K562 (cell line): Measurements from ENCODE around the gene PTGIR. TPM values are rescaled to one million over a fixed set of nuclear protein-coding genes. Genes with fewer than 3 reads are reported as not detected.

Source experiments
- BMI1 ChIP-seq: fragments of 150-350 bp; IDR thresholded peaks from 2 replicates; pipeline ENCODE4 v1.6.1; 2014; ENCODE audit warnings: low read length
- CBX3 ChIP-seq, 2 experiments: IDR thresholded peaks; 1 replicate in 1 of 2; 2 replicates in 1 of 2; pipeline ENCODE4 v1.6.1; 2012; ENCODE audit warnings: inconsistent platforms in 2 of 2, low read length in 2 of 2, borderline replicate concordance in 1 of 2, control low read depth in 1 of 2
- DMBX1 ChIP-seq: fragments of 250-450 bp; sonication (Bioruptor Pico); IDR thresholded peaks from 2 replicates; pipeline ENCODE4 v1.8.0; 2022; ENCODE audit warnings: inconsistent platforms, mild to moderate bottlenecking, moderate library complexity, borderline replicate concordance
- EWSR1 ChIP-seq: fragments of 450-650 bp; IDR thresholded peaks from 2 replicates; pipeline ENCODE4 v1.6.1; 2018; ENCODE audit warnings: borderline replicate concordance, mild to moderate bottlenecking, low read depth, moderate library complexity; ENCODE audit not compliant: partially characterized antibody
- HDAC6 ChIP-seq: IDR thresholded peaks from 2 replicates; pipeline ENCODE4 v1.6.1; 2012; ENCODE audit warnings: low read depth, mild to moderate bottlenecking, control low read depth, inconsistent platforms, low read length, moderate library complexity
- KLF10 ChIP-seq: fragments of 250-450 bp; sonication (Bioruptor Pico); IDR thresholded peaks from 2 replicates; pipeline ENCODE4 v1.6.1; 2021; ENCODE audit warnings: matching md5 sums
- MAFG ChIP-seq: fragments of 450-650 bp; conservative IDR thresholded peaks from 2 replicates; pipeline ENCODE4 v1.6.1; 2016; ENCODE audit warnings: missing genetic modification characterization, missing compliant biosample characterization
- NUFIP1 ChIP-seq: fragments of 450-650 bp; IDR thresholded peaks from 2 replicates; pipeline ENCODE4 v1.6.1; 2018; ENCODE audit not compliant: partially characterized antibody
- POU5F1 ChIP-seq: fragments of 150-350 bp; IDR thresholded peaks from 2 replicates; pipeline ENCODE4 v1.6.1; 2014; ENCODE audit warnings: borderline replicate concordance, low read length, low read depth, mild to moderate bottlenecking; ENCODE audit not compliant: partially characterized antibody
- RNF2 ChIP-seq: sonication (generic); IDR thresholded peaks from 2 replicates; pipeline ENCODE4 v1.6.1; 2016
- TAF7 ChIP-seq: fragments of 450-650 bp; IDR thresholded peaks from 2 replicates; pipeline ENCODE4 v1.6.1; 2016; ENCODE audit warnings: missing genetic modification characterization, missing compliant biosample characterization
- TRIM28 ChIP-seq: fragments of 450-650 bp; IDR thresholded peaks from 2 replicates; pipeline ENCODE4 v1.6.1; 2017
- XRCC4 ChIP-seq: IDR thresholded peaks from one replicate; pipeline ENCODE4 v1.6.1; 2011; ENCODE audit not compliant: insufficient read depth, insufficient read length; ENCODE audit errors: extremely low read depth
- ZNF134 ChIP-seq: fragments of 250-450 bp; sonication (Bioruptor Pico); conservative IDR thresholded peaks from 2 replicates; pipeline ENCODE4 v1.4.0; 2020
- ZNF184 ChIP-seq: sonication (generic); formaldehyde crosslinking; IDR thresholded peaks from 2 replicates; pipeline ENCODE4 v1.5.0; 2020; ENCODE audit warnings: missing genetic modification reagents
- ZNF212 ChIP-seq: fragments of 450-650 bp; formaldehyde crosslinking; IDR thresholded peaks from 2 replicates; pipeline ENCODE4 v1.4.0; 2020; ENCODE audit warnings: mild to moderate bottlenecking
- ZNF507 ChIP-seq: conservative IDR thresholded peaks from 2 replicates; pipeline ENCODE4 v1.6.1; 2017; ENCODE audit warnings: missing genetic modification characterization, missing compliant biosample characterization
- ZNF586 ChIP-seq: fragments of 450-650 bp; formaldehyde crosslinking; conservative IDR thresholded peaks from 2 replicates; pipeline ENCODE4 v1.4.0; 2020; ENCODE audit warnings: mild to moderate bottlenecking, moderate library complexity
- ZNF707 ChIP-seq: fragments of 250-450 bp; sonication (Bioruptor Pico); conservative IDR thresholded peaks from 2 replicates; pipeline ENCODE4 v1.8.0; 2022; ENCODE audit warnings: inconsistent platforms, mild to moderate bottlenecking, moderate library complexity
- ZNF780A ChIP-seq: fragments of 250-450 bp; sonication (Bioruptor Pico); IDR thresholded peaks from 2 replicates; pipeline ENCODE4 v1.5.0; 2021; ENCODE audit warnings: mild to moderate bottlenecking
- ZNF830 ChIP-seq: fragments of 250-450 bp; sonication (Bioruptor Pico); IDR thresholded peaks from 2 replicates; pipeline ENCODE4 v1.5.0; 2021; ENCODE audit warnings: mild to moderate bottlenecking
- polyA plus RNA-seq, 8 experiments: library from polyadenylated mRNA; depleted of rRNA in 4 of 8; stranded (reverse) in 5 of 8; unstranded in 3 of 8; fragments of >200 nt; fragmentation: Nextera tagmentation in 2 of 8; fragmentation: Illumina TruSeq in 1 of 8; extraction: Ambion mirVana in 2 of 8; extraction: Trizol in 1 of 8; gene quantifications; 2 replicates each; pipeline versions ENCODE4 v1.2.1 to v1.2.3, GENCODE V29; 2011 to 2014; ENCODE audit warnings: inconsistent platforms in 1 of 8, missing spikeins in 1 of 8
- total RNA-seq, 7 experiments: library from RNA; depleted of rRNA in 6 of 7; stranded (reverse); fragments of >200 nt in 6 of 7; fragmentation: Illumina TruSeq in 2 of 7; extraction: Trizol in 2 of 7; gene quantifications; 2 replicates each; pipeline versions ENCODE4 v1.2.1 to v1.2.3, GENCODE V29; 2011 to 2021; ENCODE audit warnings: low replicate concordance in 1 of 7
- TF ChIP-seq, protein P1 (sequence below): fragments of 250-450 bp; sonication (Bioruptor Pico); IDR thresholded peaks from 2 replicates; pipeline ENCODE4 v1.9.0; 2021; ENCODE audit warnings: mild to moderate bottlenecking, inconsistent platforms
- TF ChIP-seq, protein P2 (sequence below): fragments of 250-450 bp; sonication (Bioruptor Pico); IDR thresholded peaks from 2 replicates; pipeline ENCODE4 v1.8.0; 2021; ENCODE audit warnings: borderline replicate concordance, mild to moderate bottlenecking, moderate library complexity; ENCODE audit not compliant: poor library complexity, severe bottlenecking
- TF ChIP-seq, protein P3 (sequence below): fragments of 450-650 bp; IDR thresholded peaks from 2 replicates; pipeline ENCODE4 v1.6.1; 2014; ENCODE audit warnings: low read depth, mild to moderate bottlenecking, moderate library complexity, borderline replicate concordance
- TF ChIP-seq, protein P4 (sequence below): fragments of 250-450 bp; sonication (Bioruptor Pico); IDR thresholded peaks from 2 replicates; pipeline ENCODE4 v1.8.0; 2021; ENCODE audit warnings: mild to moderate bottlenecking, moderate library complexity

Gene PTGIR
- total and polyA plus RNA-seq, 9 of the 15 experiments (the other 6 are each of a cell fraction or from before 2014, with no cell fraction given) = 0.11 to 3.4 (median 1.1) TPM; not detected in 1

DNA sequence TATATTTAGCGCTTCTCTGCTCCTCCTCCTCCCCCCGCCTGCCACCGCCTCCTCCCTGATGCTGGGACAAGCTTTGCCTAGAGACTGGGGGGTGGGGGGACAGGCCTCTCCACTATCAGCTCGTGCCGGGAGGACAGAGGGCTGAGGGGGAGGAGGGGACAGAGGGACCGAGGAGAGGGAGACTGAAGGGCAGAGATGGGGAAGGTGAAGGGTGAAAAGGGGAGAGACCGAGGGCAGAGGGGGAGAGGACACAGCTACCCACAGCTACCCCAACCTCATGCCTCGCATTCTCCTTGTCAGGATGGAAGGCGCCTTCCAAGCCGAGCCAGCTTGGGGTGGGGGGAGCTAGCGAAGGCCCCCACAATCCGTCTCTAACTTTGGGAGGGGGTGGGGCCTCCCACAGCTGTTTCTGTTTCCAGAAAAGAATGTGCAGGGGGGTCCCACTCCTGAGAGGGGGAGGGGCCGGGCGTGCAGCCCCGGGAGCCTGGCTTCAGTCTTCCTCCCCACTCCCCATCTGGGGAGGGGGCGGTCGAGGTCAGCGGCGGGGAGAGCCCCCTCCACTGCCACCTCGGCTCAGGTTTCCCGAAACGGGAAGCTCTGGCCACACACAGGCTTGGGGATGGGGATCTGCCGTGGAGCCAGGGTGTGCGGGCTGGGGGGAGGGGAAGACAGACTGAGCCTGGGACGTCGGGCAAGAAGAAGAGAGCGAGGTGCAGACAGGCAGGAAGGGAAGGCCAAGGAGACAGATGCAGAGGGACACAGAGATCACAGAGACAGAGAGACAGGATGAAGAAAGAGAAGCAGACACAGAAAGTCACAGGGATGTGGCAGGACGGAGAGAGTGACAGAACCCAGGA is 34.5 kb upstream of the PTGIR start (continued):
- TF ChIP-seq TRIM28 (no peak), POU5F1 (no peak), XRCC4 (no peak), ZNF134 (CRISPR knock-in tag) (no peak), ZNF212 (no peak), CBX3 (IDR thresholded peaks at IDR 0.05; ENCODE audit: borderline replicate concordance in 1 of 2, low read length in 2 of 2) (no peak), KLF10 (CRISPR knock-in tag) (no peak), MAFG (tag) (no peak), RNF2 (no peak), BMI1 (no peak), NUFIP1 (no peak), ZNF780A (CRISPR knock-in tag) (no peak), ZNF830 (CRISPR knock-in tag) (no peak), DMBX1 (CRISPR knock-in tag) (no peak), ZNF507 (tag) (no peak), TAF7 (tag) (no peak), ZNF184 (CRISPR knock-in tag) (no peak), HDAC6 (no peak), EWSR1 (no peak), ZNF586 (CRISPR knock-in tag) (no peak), ZNF707 (CRISPR knock-in tag) (no peak)
- TF ChIP-seq, protein P1, sequence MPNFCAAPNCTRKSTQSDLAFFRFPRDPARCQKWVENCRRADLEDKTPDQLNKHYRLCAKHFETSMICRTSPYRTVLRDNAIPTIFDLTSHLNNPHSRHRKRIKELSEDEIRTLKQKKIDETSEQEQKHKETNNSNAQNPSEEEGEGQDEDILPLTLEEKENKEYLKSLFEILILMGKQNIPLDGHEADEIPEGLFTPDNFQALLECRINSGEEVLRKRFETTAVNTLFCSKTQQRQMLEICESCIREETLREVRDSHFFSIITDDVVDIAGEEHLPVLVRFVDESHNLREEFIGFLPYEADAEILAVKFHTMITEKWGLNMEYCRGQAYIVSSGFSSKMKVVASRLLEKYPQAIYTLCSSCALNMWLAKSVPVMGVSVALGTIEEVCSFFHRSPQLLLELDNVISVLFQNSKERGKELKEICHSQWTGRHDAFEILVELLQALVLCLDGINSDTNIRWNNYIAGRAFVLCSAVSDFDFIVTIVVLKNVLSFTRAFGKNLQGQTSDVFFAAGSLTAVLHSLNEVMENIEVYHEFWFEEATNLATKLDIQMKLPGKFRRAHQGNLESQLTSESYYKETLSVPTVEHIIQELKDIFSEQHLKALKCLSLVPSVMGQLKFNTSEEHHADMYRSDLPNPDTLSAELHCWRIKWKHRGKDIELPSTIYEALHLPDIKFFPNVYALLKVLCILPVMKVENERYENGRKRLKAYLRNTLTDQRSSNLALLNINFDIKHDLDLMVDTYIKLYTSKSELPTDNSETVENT (CRISPR knock-in tag) = no peak
- TF ChIP-seq, protein P2, sequence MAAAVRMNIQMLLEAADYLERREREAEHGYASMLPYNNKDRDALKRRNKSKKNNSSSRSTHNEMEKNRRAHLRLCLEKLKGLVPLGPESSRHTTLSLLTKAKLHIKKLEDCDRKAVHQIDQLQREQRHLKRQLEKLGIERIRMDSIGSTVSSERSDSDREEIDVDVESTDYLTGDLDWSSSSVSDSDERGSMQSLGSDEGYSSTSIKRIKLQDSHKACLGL (CRISPR knock-in tag) = no peak
- TF ChIP-seq, protein P3, sequence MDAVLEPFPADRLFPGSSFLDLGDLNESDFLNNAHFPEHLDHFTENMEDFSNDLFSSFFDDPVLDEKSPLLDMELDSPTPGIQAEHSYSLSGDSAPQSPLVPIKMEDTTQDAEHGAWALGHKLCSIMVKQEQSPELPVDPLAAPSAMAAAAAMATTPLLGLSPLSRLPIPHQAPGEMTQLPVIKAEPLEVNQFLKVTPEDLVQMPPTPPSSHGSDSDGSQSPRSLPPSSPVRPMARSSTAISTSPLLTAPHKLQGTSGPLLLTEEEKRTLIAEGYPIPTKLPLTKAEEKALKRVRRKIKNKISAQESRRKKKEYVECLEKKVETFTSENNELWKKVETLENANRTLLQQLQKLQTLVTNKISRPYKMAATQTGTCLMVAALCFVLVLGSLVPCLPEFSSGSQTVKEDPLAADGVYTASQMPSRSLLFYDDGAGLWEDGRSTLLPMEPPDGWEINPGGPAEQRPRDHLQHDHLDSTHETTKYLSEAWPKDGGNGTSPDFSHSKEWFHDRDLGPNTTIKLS = no peak
- TF ChIP-seq, protein P4, sequence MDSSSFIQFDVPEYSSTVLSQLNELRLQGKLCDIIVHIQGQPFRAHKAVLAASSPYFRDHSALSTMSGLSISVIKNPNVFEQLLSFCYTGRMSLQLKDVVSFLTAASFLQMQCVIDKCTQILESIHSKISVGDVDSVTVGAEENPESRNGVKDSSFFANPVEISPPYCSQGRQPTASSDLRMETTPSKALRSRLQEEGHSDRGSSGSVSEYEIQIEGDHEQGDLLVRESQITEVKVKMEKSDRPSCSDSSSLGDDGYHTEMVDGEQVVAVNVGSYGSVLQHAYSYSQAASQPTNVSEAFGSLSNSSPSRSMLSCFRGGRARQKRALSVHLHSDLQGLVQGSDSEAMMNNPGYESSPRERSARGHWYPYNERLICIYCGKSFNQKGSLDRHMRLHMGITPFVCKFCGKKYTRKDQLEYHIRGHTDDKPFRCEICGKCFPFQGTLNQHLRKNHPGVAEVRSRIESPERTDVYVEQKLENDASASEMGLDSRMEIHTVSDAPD (CRISPR knock-in tag) = no peak
